GM10248 (cell line): ENCODE results near the gene PIGM.

Source experiments
- CTCF ChIA-PET: fragments of 300-600 bp; sonication (Branson Sonifier 250); formaldehyde crosslinking; extraction: SDS; loops from one replicate; lab custom pipeline; 2021; ENCODE audit warnings: antibody characterized with exemption; lab: Yijun Ruan, JAX
- POLR2A ChIA-PET: fragments of 350-650 bp; sonication (Branson Sonifier 250); formaldehyde crosslinking; extraction: SDS; loops from one replicate; lab custom pipeline; 2020; ENCODE audit warnings: antibody characterized with exemption; lab: Yijun Ruan, JAX
- DNase-seq: peaks from one replicate; pipeline ENCODE4 v3.0.0; 2012; ENCODE audit errors: extremely low spot score
- TF ChIP-seq, protein P1 (sequence below): IDR thresholded peaks from 2 replicates; pipeline ENCODE4 v1.5.1; 2012; ENCODE audit warnings: mild to moderate bottlenecking, low read depth; ENCODE audit errors: extremely low read depth, missing control alignments, control extremely low read depth

The PIGM gene

GRCh38 chr1:160077486-160077885 lies 45.7 kb upstream of the PIGM start:
- DNase-seq, result no peak
- ChIA-PET POLR2A (no interaction called here), CTCF (interaction anchor here (0.7 to 45.2 kb wide), 15 partner anchors 7 to 874 kb away, joined by 3 to 983 read pairs (median 5); partner anchors contain the start of genes IGSF8, KCNJ10, KCNJ9 and NHLH1)
- TF ChIP-seq, protein P1, sequence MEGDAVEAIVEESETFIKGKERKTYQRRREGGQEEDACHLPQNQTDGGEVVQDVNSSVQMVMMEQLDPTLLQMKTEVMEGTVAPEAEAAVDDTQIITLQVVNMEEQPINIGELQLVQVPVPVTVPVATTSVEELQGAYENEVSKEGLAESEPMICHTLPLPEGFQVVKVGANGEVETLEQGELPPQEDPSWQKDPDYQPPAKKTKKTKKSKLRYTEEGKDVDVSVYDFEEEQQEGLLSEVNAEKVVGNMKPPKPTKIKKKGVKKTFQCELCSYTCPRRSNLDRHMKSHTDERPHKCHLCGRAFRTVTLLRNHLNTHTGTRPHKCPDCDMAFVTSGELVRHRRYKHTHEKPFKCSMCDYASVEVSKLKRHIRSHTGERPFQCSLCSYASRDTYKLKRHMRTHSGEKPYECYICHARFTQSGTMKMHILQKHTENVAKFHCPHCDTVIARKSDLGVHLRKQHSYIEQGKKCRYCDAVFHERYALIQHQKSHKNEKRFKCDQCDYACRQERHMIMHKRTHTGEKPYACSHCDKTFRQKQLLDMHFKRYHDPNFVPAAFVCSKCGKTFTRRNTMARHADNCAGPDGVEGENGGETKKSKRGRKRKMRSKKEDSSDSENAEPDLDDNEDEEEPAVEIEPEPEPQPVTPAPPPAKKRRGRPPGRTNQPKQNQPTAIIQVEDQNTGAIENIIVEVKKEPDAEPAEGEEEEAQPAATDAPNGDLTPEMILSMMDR, result no peak

DNA sequence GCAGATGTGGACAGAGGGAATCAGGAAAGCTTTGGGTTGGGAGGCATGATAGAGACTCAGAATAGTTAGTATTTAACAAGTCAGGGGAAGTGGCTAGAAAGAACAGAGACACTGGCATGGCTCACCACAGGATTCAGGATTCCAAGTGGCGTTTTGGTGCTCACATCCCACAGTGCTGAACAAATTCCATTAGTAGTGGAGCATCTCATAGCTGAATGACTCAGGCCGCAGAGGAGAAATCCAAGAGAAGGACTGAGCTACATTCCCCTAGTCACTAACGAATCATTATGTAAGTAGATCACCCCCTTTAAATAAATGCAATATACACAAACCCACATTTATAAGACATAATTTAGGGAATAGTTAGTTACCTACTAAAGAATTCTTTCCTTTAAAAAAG lies 44.5 kb upstream of the PIGM start:
- POLR2A ChIA-PET, result no interaction called here
- TF ChIP-seq, protein P1, result no peak
- no peak for DNase-seq
- CTCF ChIA-PET, result interaction anchor here (30.0 to 45.2 kb wide), 2 partner anchors 8 to 15 kb away, joined by 983 read pairs; partner anchors contain the start of genes IGSF8, KCNJ10 and KCNJ9

- ChIA-PET POLR2A (no interaction called here), CTCF (interaction anchor here (30.0 to 45.2 kb wide), 2 partner anchors 9 to 15 kb away, joined by 983 read pairs; partner anchors contain the start of genes IGSF8, KCNJ10 and KCNJ9)
- TF ChIP-seq, protein P1, result no peak
- no peak for DNase-seq
Measured at GRCh38 chr1:160075836-160076235, 44.0 kb upstream of the PIGM start.

- ChIA-PET POLR2A (no interaction called here), CTCF (interaction anchor here (3.3 to 45.2 kb wide), 3 partner anchors 10 to 67 kb away, joined by 12 to 983 read pairs (median 983); partner anchors contain the start of genes IGSF8, KCNJ10 and KCNJ9)
- TF ChIP-seq, protein P1, result no peak
- DNase-seq, result no peak
Measured at GRCh38 chr1:160074865-160075264, 43.1 kb upstream of the PIGM start.

- DNase-seq, result no peak
- POLR2A ChIA-PET, result no interaction called here
- TF ChIP-seq, protein P1, result no peak
- CTCF ChIA-PET, result interaction anchor here (0.8 to 45.2 kb wide), 4 partner anchors 10 to 305 kb away, joined by 3 to 983 read pairs (median 494); partner anchors contain the start of genes IGSF8, KCNJ10 and KCNJ9
Measured at GRCh38 chr1:160071289-160071688, 39.5 kb upstream of the PIGM start.

DNA sequence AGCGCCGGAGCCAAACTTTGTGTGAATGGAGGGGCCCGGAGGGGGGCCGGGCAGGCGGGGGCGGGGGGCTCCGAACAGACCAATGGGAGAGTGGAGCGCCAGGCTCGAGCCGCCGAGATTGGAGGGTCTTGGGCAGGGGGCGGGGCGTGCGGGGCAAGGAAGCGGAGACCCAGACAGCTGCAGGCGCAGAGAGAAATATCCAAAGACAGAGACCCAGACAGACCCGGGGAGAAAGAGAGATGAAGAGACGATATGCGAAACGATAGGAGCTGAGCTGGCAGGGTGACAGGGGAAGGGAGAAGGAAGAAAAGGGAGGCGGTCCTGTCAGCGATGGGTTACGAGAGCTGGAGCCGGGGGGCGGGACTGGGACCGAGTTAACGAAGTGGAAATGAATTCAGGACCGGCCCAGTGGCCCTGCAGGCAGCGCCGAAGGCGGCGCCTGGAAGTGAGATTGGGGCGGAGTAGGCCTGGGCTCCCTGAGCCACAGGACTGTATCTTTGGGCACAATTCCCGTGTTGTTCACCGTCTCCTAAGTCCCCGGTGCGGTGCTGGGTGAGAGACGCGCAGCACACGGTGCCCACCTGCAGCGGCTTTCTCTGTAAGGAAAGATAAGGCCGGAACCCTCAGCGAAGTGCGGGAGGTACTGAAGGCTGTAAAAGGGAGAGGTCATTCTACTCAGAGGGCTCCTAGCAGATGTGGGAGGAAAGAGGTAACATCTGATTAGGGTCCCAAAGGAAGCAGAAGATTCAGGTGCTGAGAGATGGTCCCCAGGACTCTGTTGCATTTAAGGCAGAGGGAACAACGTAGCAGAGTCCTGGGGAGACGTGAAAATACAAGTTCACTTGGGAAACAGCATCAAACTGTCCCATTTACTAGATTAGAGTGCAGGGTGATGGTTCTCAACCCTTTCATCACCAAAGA lies 38.7 kb upstream of the PIGM start:
- DNase-seq, result peak; percentile 76
- POLR2A ChIA-PET, result no interaction called here
- CTCF ChIA-PET, result interaction anchor here (1.1 to 45.2 kb wide), 3 partner anchors 9 to 305 kb away, joined by 3 to 983 read pairs (median 983); partner anchors contain the start of genes IGSF8, KCNJ10 and KCNJ9
- TF ChIP-seq, protein P1, result no peak
